Measurements from ENCODE around the gene ZBED2. TPM values are rescaled to one million over a fixed set of nuclear protein-coding genes. Genes with fewer than 3 reads are reported as not detected.

The ZBED2 gene
- total RNA-seq, 1 donor from 2014 or later, result not detected

- Mint-ChIP-seq H3K4me1 (ENCODE audit: low read depth) (peaks cover 67% of the 10 kb centered on the region), H3K4me3 (ENCODE audit: unreplicated experiment) (no peak overlapping the region), H3K36me3 (ENCODE audit: low read depth) (peaks cover 4% of the 10 kb centered on the region), H3K27me3 (ENCODE audit: low read depth) (no peaks in the 10 kb centered on the region), H3K9me3 (ENCODE audit: low read depth) (peaks cover 5% of the 10 kb centered on the region), H3K27ac (ENCODE audit: unreplicated experiment) (no peak overlapping the region)
- DNase-seq (ENCODE audit: low spot score), result no peak
- TF ChIP-seq, protein P1, sequence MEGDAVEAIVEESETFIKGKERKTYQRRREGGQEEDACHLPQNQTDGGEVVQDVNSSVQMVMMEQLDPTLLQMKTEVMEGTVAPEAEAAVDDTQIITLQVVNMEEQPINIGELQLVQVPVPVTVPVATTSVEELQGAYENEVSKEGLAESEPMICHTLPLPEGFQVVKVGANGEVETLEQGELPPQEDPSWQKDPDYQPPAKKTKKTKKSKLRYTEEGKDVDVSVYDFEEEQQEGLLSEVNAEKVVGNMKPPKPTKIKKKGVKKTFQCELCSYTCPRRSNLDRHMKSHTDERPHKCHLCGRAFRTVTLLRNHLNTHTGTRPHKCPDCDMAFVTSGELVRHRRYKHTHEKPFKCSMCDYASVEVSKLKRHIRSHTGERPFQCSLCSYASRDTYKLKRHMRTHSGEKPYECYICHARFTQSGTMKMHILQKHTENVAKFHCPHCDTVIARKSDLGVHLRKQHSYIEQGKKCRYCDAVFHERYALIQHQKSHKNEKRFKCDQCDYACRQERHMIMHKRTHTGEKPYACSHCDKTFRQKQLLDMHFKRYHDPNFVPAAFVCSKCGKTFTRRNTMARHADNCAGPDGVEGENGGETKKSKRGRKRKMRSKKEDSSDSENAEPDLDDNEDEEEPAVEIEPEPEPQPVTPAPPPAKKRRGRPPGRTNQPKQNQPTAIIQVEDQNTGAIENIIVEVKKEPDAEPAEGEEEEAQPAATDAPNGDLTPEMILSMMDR (IDR thresholded peaks at IDR 0.05), result no peak
These were observed 2.2 kb downstream of the ZBED2 start for GRCh38 chr3:111592936-111593335.

- peaks cover 4% of the 10 kb centered on the region for H3K36me3 Mint-ChIP-seq (ENCODE audit: low read depth)
- peaks cover 6% of the 10 kb centered on the region for H3K9me3 Mint-ChIP-seq (ENCODE audit: low read depth)
- DNase-seq (ENCODE audit: low spot score), result no peak
- H3K4me1 Mint-ChIP-seq (ENCODE audit: low read depth), result peaks cover 62% of the 10 kb centered on the region
- TF ChIP-seq, protein P1 (IDR thresholded peaks at IDR 0.05), result no peak
- peak overlapping the region; percentile 0 for H3K27ac Mint-ChIP-seq (ENCODE audit: unreplicated experiment)
- no peak overlapping the region for H3K4me3 Mint-ChIP-seq (ENCODE audit: unreplicated experiment)
- no peaks in the 10 kb centered on the region for H3K27me3 Mint-ChIP-seq (ENCODE audit: low read depth)
These were observed 3.0 kb downstream of the ZBED2 start for GRCh38 chr3:111592143-111592542.

DNA sequence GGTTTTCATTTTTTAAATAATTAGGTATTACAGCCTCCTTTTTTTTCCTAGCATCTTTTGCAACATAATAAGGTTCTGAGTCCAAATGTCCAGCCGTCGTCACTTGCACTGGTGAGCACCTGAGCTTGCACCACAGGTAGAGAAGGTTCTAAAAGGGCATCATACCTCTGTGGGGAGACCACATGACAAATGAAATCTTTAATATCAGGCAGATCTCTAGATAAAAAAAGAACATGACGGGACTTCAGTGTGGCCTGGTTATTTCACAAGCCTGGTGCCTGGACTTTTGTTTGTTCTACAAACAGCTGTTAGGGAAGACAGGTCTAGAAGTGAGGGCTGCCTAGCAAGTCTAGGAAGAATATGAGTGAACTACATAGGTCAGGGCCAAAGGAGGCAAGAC, 3.6 kb downstream of the ZBED2 start:
- H3K36me3 Mint-ChIP-seq (ENCODE audit: low read depth), result peaks cover 6% of the 10 kb centered on the region
- TF ChIP-seq, protein P1 (IDR thresholded peaks at IDR 0.05), result no peak
- H3K9me3 Mint-ChIP-seq (ENCODE audit: low read depth), result peaks cover 10% of the 10 kb centered on the region
- no peak overlapping the region for H3K27ac Mint-ChIP-seq (ENCODE audit: unreplicated experiment)
- no peaks in the 10 kb centered on the region for H3K27me3 Mint-ChIP-seq (ENCODE audit: low read depth)
- peaks cover 62% of the 10 kb centered on the region for H3K4me1 Mint-ChIP-seq (ENCODE audit: low read depth)
- no peak overlapping the region for H3K4me3 Mint-ChIP-seq (ENCODE audit: unreplicated experiment)
- DNase-seq (ENCODE audit: low spot score), result no peak

GRCh38 chr3:111590143-111590491, 5.0 kb downstream of the ZBED2 start:
- peaks cover 6% of the 10 kb centered on the region for H3K36me3 Mint-ChIP-seq (ENCODE audit: low read depth)
- peaks cover 68% of the 10 kb centered on the region for H3K4me1 Mint-ChIP-seq (ENCODE audit: low read depth)
- H3K9me3 Mint-ChIP-seq (ENCODE audit: low read depth), result peaks cover 14% of the 10 kb centered on the region
- no peak for DNase-seq (ENCODE audit: low spot score)
- H3K27me3 Mint-ChIP-seq (ENCODE audit: low read depth), result no peaks in the 10 kb centered on the region
- TF ChIP-seq, protein P1 (IDR thresholded peaks at IDR 0.05), result no peak
- no peak overlapping the region for H3K4me3 Mint-ChIP-seq (ENCODE audit: unreplicated experiment)
- H3K27ac Mint-ChIP-seq (ENCODE audit: unreplicated experiment), result no peak overlapping the region

DNA sequence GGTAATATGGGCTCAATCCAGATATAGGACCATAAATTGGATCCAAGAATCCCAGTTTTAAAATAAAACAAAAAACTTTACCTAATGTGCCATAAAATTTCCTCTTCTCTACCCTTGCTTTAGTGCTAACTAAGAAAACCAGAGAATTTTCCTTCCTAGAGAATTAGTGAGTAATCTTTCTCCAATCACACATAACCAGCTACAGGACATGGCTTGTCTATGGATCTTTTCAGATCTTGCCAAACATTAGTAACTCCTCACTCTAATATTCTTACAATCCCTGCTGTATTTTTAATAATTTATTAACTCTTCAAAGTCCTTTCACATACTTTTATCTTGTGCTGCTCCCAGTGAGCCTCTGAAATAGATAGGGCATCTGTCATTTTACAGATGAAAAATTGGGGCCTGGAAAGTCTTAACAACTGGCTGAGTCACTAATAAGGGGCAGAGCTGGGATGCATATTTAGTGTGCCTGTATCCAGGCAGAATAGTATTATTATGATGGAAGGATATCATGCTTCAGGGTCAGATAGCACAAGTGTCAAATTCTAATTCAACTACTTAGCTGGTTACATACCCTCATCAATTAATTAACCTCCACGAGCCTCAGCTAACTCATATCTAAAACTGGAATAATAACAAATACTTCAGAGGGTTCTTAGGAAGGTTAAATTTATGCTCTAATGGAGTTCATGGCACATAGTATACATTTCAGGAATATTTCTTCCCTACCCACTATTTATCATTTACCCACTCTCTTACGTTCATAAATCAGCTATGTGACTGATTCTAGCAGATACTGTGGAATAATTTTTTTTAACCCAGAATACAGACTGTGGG, 5.6 kb downstream of the ZBED2 start:
- H3K9me3 Mint-ChIP-seq (ENCODE audit: low read depth), result peaks cover 14% of the 10 kb centered on the region
- peaks cover 6% of the 10 kb centered on the region for H3K36me3 Mint-ChIP-seq (ENCODE audit: low read depth)
- H3K27me3 Mint-ChIP-seq (ENCODE audit: low read depth), result no peaks in the 10 kb centered on the region
- H3K4me3 Mint-ChIP-seq (ENCODE audit: unreplicated experiment), result no peak overlapping the region
- no peak overlapping the region for H3K27ac Mint-ChIP-seq (ENCODE audit: unreplicated experiment)
- no peak for DNase-seq (ENCODE audit: low spot score)
- peaks cover 66% of the 10 kb centered on the region for H3K4me1 Mint-ChIP-seq (ENCODE audit: low read depth)
- TF ChIP-seq, protein P1 (IDR thresholded peaks at IDR 0.05), result no peak
